Panc1 (cell line): Measurements from ENCODE around the gene KAZN. TPM values are rescaled to one million over a fixed set of nuclear protein-coding genes. Genes with fewer than 3 reads are reported as not detected.
A peak's percentile ranks its signal among the peaks of the same experiment; 100 is the strongest.

Experiments used
- ATAC-seq: fragments of 200-7000 bp; cut with Tn5 transposase; 2 replicates; pipeline ENCODE4 v1.9.1; 2020; ENCODE audit warnings: mild to moderate bottlenecking, moderate library complexity
- BruUV-seq: library from RNA; stranded (reverse); fragments of 400-500 nt; replicated peaks from 2 replicates; lab custom pipeline; 2021; lab: Mats Ljungman, UMichigan
- CTCF ChIA-PET: fragments of 300-600 bp; sonication (Branson Sonifier 250); formaldehyde crosslinking; loops from one replicate; lab custom pipeline; 2022; ENCODE audit warnings: antibody characterized with exemption; lab: Charles Lee
- POLR2A ChIA-PET: fragments of 300-600 bp; sonication (Branson Sonifier 250); formaldehyde crosslinking; loops from one replicate; lab custom pipeline; 2022; ENCODE audit warnings: antibody characterized with exemption; lab: Charles Lee
- DNase-seq: peaks from one replicate; pipeline ENCODE4 v3.0.0-alpha.2; 2010; ENCODE audit warnings: low read depth, low spot score
- H3K27ac ChIP-seq: 2 replicates; pipeline ENCODE4 v1.5.1; 2011; ENCODE audit warnings: mild to moderate bottlenecking, low read length, inconsistent platforms
- H3K27me3 ChIP-seq: fragments of 200-500 bp; sonication (Bioruptor generic); 2 replicates; pipeline ENCODE4 v1.6.0; 2014; ENCODE audit warnings: low read length, inconsistent platforms; ENCODE audit not compliant: control insufficient read depth, insufficient read depth
- H3K36me3 ChIP-seq: fragments of 200-500 bp; sonication (Bioruptor generic); 2 replicates; pipeline ENCODE4 v1.5.1; 2014; ENCODE audit warnings: inconsistent platforms, mild to moderate bottlenecking, low read length, moderate library complexity; ENCODE audit not compliant: control insufficient read depth, insufficient read depth
- H3K4me1 ChIP-seq: 2 replicates; pipeline ENCODE4 v1.5.1; 2011; ENCODE audit warnings: inconsistent platforms, mild to moderate bottlenecking, low read length, moderate library complexity; ENCODE audit not compliant: control insufficient read depth, insufficient read depth
- H3K4me3 ChIP-seq, 2 experiments: 2 replicates each; pipeline ENCODE4 v1.5.1; 2011 to 2012; ENCODE audit warnings: low read depth in 2 of 2, low read length in 2 of 2, mild to moderate bottlenecking in 2 of 2, inconsistent platforms in 1 of 2, moderate library complexity in 1 of 2
- H3K9me3 ChIP-seq: fragments of 200-500 bp; sonication (Bioruptor generic); 2 replicates; pipeline ENCODE4 v1.5.1; 2014; ENCODE audit warnings: low read depth, mild to moderate bottlenecking, inconsistent platforms, low read length, moderate library complexity; ENCODE audit not compliant: control insufficient read depth, insufficient read depth
- CTCF ChIP-seq: fragments of 450-650 bp; IDR thresholded peaks from 2 replicates; pipeline ENCODE4 v1.5.1; 2017; ENCODE audit warnings: mild to moderate bottlenecking
- POLR2AphosphoS5 ChIP-seq: IDR thresholded peaks from 2 replicates; pipeline ENCODE4 v1.6.1; 2012; ENCODE audit warnings: mild to moderate bottlenecking, low read depth, low read length, moderate library complexity
- REST ChIP-seq, 2 experiments: IDR thresholded peaks; 2 replicates each; pipeline ENCODE4 v1.6.1; 2011 to 2012; ENCODE audit warnings: low read depth in 2 of 2, control low read depth in 1 of 2, low read length in 1 of 2, mild to moderate bottlenecking in 1 of 2, moderate library complexity in 1 of 2; ENCODE audit not compliant: insufficient read depth in 1 of 2
- SIN3A ChIP-seq: IDR thresholded peaks from 2 replicates; pipeline ENCODE4 v1.6.1; 2012; ENCODE audit warnings: low read depth, mild to moderate bottlenecking, low read length, moderate library complexity, borderline replicate concordance; ENCODE audit not compliant: insufficient read depth
- TCF7L2 ChIP-seq: IDR thresholded peaks from 2 replicates; pipeline ENCODE4 v1.6.1; 2011; ENCODE audit warnings: mild to moderate bottlenecking, low read depth, low read length, inconsistent platforms
- in situ Hi-C: cut with HindIII; loops from 2 replicates; pipeline ENCODE4 v1.10.0; 2016; ENCODE audit warnings: low sequenced_read_pairs, low pct_unique_long_range_greater_than_20kb
- intact Hi-C: fragments of 100-400 bp; cut with micrococcal nuclease; formaldehyde crosslinking; loops from one replicate; pipeline ENCODE4 v1.10.0; 2022; ENCODE audit not compliant: unreplicated experiment
- total RNA-seq: library from RNA; stranded (reverse); gene quantifications from one replicate; pipeline ENCODE4 v1.2.1, GENCODE V29; 2021; ENCODE audit not compliant: unreplicated experiment

The KAZN gene
- total RNA-seq, 1 experiment from 2014 or later: 6.6 TPM

- TF ChIP-seq CTCF (peak; percentile 66), TCF7L2 (no peak), POLR2AphosphoS5 (no peak)
- intact Hi-C loops: no loop called here
- ChIA-PET CTCF (no interaction called here), POLR2A (no interaction called here)
- ATAC-seq (no peak), DNase-seq (peak; percentile 2)
- no peaks in the 10 kb centered on the region; the same call in 1 of the 2 replicates for H3K4me1 ChIP-seq
- H3K4me3 ChIP-seq: no peak overlapping the region
- in situ Hi-C loops: no loop called here
- H3K9me3 ChIP-seq: no peaks in the 10 kb centered on the region
- H3K27me3 ChIP-seq: peaks cover 16% of the 10 kb centered on the region
- no peak overlapping the region for H3K27ac ChIP-seq
- no TSS peak for BruUV-seq
- no peaks in the 10 kb centered on the region for H3K36me3 ChIP-seq
These were observed 8.1 kb downstream of the KAZN start for GRCh38 chr1:14606632-14607031.

- intact Hi-C loops: no loop called here
- in situ Hi-C loops: no loop called here
These were observed 8.8 kb downstream of the KAZN start for GRCh38 chr1:14607295-14607694.

More at GRCh38 chr1:14607295-14607694, 8.8 kb downstream of the KAZN start:
- no peak for TF ChIP-seq POLR2AphosphoS5
- TF ChIP-seq SIN3A: no peak
- TF ChIP-seq TCF7L2: no peak
- TF ChIP-seq REST (IDR thresholded peaks at IDR 0.05; ENCODE audit: insufficient read depth in 1 of 2, low read depth in 2 of 2, low read length in 1 of 2): no peak
- no peak for TF ChIP-seq CTCF
- Histone ChIP-seq H3K27ac (no peak overlapping the region), H3K9me3 (no peaks in the 10 kb centered on the region), H3K4me1 (no peaks in the 10 kb centered on the region; the same call in 1 of the 2 replicates), H3K36me3 (no peaks in the 10 kb centered on the region), H3K4me3 (no peak overlapping the region), H3K27me3 (peaks cover 10% of the 10 kb centered on the region)
- BruUV-seq: no TSS peak
- no peak for ATAC-seq
- DNase-seq: no peak
- POLR2A ChIA-PET: no interaction called here
- CTCF ChIA-PET: no interaction called here
